ENCODE results near the gene NPFF.

Gene NPFF

GRCh38 chr12:53465679-53466078 lies 41.6 kb downstream of the NPFF start:
- no peak for TF ChIP-seq CTCF (IDR thresholded peaks at IDR 0.05; ENCODE audit: low read depth, low read length, missing control alignments)
- Histone ChIP-seq H3K27me3 (replicated peaks) (no peaks in the 10 kb centered on the region), H3K27ac (no peak overlapping the region)

DNA sequence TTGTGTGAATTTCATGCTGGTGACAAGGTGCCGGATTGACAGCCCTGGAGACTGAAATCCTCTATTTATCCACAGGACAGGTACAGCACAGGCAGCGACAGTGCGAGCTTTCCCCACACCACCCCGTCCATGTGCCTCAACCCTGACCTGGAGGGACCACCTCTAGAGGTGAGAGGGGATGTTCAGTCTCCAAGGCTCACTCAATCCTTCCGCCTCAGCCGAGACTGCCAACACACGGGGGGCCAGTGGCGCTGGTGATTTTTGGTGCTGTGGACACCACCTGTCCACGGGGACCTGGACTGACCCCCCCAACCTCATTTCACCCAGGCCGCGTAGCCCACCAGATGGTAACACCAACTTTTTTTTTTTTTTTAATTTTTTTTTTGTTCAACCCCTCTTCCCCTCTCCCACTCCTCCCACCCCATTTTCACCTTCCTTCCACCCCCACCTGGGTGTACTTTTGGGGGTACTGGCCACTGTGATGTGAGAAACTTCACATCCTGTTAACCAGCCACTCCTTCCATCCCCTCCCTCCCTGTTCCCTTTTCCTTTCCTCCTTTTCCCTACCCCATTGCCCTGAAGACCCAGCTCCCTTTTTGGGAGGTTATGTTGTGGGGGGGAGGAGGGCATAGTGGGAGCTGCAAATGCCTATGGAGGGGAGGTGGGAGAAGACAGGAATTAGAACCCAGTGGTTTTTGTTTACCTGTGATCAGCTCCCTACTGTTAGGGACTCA lies 42.4 kb downstream of the NPFF start:
- in situ Hi-C loops (cut with HindIII; ENCODE audit: low pct_ligation_motif_present, low sequenced_read_pairs) = no loop called here
- DNase-seq = no peak
- Histone ChIP-seq H3K4me3 (ENCODE audit: low read depth, low read length) (no peak overlapping the region), H3K36me3 (replicated peaks) (peaks cover 97% of the 10 kb centered on the region), H3K27me3 (replicated peaks) (no peaks in the 10 kb centered on the region), H3K27ac (no peak overlapping the region)
- no peak for TF ChIP-seq CTCF (IDR thresholded peaks at IDR 0.05; ENCODE audit: low read depth, low read length, missing control alignments)

More at GRCh38 chr12:53465679-53466078, 41.6 kb downstream of the NPFF start:
- in situ Hi-C loops (cut with HindIII; ENCODE audit: low pct_ligation_motif_present, low sequenced_read_pairs) = no loop called here
- DNase-seq = no peak
- no peak overlapping the region for H3K4me3 ChIP-seq (ENCODE audit: low read depth, low read length)
- H3K36me3 ChIP-seq (replicated peaks) = peaks cover 96% of the 10 kb centered on the region

DNA sequence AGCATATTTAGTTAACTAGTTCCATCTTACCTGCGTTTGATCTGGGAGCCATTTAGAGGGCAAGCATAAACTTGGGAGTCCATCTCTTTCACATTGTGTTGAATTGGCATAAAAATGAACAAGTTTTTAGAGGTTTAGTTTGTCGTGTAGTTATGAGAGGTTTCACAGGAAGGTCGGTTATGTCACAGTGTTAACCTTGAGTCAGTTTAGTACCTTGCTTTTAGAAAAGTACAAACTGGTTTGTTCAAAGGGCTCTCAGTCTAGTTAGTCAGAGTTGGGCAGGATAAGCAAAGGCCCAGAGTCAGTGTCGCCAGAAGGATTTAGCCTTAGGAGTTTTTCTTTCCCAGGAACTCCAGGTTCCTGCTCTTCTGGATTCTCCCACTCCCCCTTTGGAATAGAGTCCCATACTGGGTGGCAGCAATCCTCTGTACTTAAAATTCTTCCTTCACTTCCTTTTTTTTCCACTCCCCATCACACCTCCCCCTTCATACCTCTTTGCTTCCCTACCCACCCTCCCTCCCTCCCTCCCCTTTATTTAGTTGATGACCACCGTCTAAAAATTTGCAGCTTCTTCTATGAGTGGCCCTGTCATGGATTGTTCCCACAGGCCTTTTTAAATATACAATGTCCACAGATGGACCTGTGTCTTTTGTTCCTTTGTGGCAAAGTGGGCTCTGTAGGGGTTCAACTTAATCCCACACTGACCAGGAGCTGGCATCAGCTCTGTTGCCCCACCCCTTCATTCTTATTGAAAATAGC lies 43.3 kb downstream of the NPFF start:
- no peak overlapping the region for H3K27ac ChIP-seq
- no peaks in the 10 kb centered on the region for H3K27me3 ChIP-seq (replicated peaks)
- no peak for TF ChIP-seq CTCF (IDR thresholded peaks at IDR 0.05; ENCODE audit: low read depth, low read length, missing control alignments)
- DNase-seq = no peak
- in situ Hi-C loops (cut with HindIII; ENCODE audit: low pct_ligation_motif_present, low sequenced_read_pairs) = no loop called here
- H3K36me3 ChIP-seq (replicated peaks) = peaks cover 99% of the 10 kb centered on the region
- H3K4me3 ChIP-seq (ENCODE audit: low read depth, low read length) = no peak overlapping the region

GRCh38 chr12:53462935-53463334 lies 44.3 kb downstream of the NPFF start:
- in situ Hi-C loops (cut with HindIII; ENCODE audit: low pct_ligation_motif_present, low sequenced_read_pairs) = no loop called here
- Histone ChIP-seq H3K27me3 (replicated peaks) (no peaks in the 10 kb centered on the region), H3K4me3 (ENCODE audit: low read depth, low read length) (no peak overlapping the region), H3K36me3 (replicated peaks) (peaks cover 99% of the 10 kb centered on the region), H3K27ac (no peak overlapping the region)
- no peak for DNase-seq
- TF ChIP-seq CTCF (IDR thresholded peaks at IDR 0.05; ENCODE audit: low read depth, low read length, missing control alignments) = no peak

DNA sequence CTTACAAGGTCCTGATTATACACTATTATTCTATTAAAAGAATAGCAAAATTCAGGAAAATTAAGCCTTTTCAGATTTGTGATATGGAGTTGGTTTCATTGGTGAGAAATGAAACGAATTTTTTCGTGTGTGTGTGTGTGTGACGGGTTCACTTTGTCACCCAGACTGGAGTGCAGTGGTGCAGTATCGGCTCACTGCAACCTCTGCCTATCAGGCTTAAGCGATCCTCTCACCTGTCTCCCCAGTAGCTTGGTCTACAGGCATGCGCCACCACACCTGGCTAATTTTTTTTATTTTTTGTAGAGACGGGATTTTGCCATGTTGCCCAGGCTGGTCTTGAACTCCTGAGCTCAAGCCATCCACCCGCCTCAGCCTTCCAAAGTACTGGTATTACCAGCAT lies 45.7 kb downstream of the NPFF start:
- in situ Hi-C loops (cut with HindIII; ENCODE audit: low pct_ligation_motif_present, low sequenced_read_pairs) = no loop called here
- no peak overlapping the region for H3K27ac ChIP-seq
- no peak overlapping the region for H3K4me3 ChIP-seq (ENCODE audit: low read depth, low read length)
- TF ChIP-seq CTCF (IDR thresholded peaks at IDR 0.05; ENCODE audit: low read depth, low read length, missing control alignments) = no peak
- H3K27me3 ChIP-seq (replicated peaks) = no peaks in the 10 kb centered on the region
- H3K36me3 ChIP-seq (replicated peaks) = peaks cover 99% of the 10 kb centered on the region
- no peak for DNase-seq
